WTC11 (cell line): ENCODE measurements around the gene TNP2. TPM values are rescaled to one million over a fixed set of nuclear protein-coding genes. Genes with fewer than 3 reads are reported as not detected.

ENCODE experiments used
- ATAC-seq: fragments of 200-7000 bp; cut with Tn5 transposase; 2 replicates; pipeline ENCODE4 v1.10.0; 2021; ENCODE audit warnings: mild to moderate bottlenecking, moderate library complexity
- CTCF ChIA-PET: fragments of 300-600 bp; sonication (Branson Sonifier 250); formaldehyde crosslinking; loops from one replicate; lab custom pipeline; 2021; ENCODE audit warnings: antibody characterized with exemption; lab: Charles Lee
- POLR2A ChIA-PET: fragments of 350-600 bp; sonication (Branson Sonifier 250); formaldehyde crosslinking; loops from one replicate; lab custom pipeline; 2021; ENCODE audit warnings: antibody characterized with exemption; lab: Charles Lee
- DNase-seq: peaks from one replicate; pipeline ENCODE4 v3.0.0; 2021; ENCODE audit warnings: low spot score
- H3K27ac Mint-ChIP-seq: 2 replicates; pipeline ENCODE4 v1.8.0; 2021; ENCODE audit warnings: mixed read lengths
- H3K27me3 Mint-ChIP-seq: 2 replicates; pipeline ENCODE4 v1.8.0; 2021; ENCODE audit warnings: low read depth, mild to moderate bottlenecking, moderate library complexity, mixed read lengths
- H3K36me3 Mint-ChIP-seq: 2 replicates; pipeline ENCODE4 v1.8.0; 2021; ENCODE audit warnings: mixed read lengths
- H3K4me1 Mint-ChIP-seq: 2 replicates; pipeline ENCODE4 v1.8.0; 2022; ENCODE audit warnings: mixed read lengths
- H3K4me3 Mint-ChIP-seq: 2 replicates; pipeline ENCODE4 v1.8.0; 2021; ENCODE audit warnings: mild to moderate bottlenecking, moderate library complexity, mixed read lengths
- H3K9me3 Mint-ChIP-seq: 2 replicates; pipeline ENCODE4 v1.8.0; 2021; ENCODE audit warnings: mixed read lengths
- ATF1 ChIP-seq: sonication (generic); formaldehyde crosslinking; IDR thresholded peaks from 2 replicates; pipeline ENCODE4 v1.8.1; 2023; ENCODE audit warnings: mild to moderate bottlenecking, moderate library complexity, missing genetic modification reagents
- CBFB ChIP-seq: sonication (generic); formaldehyde crosslinking; IDR thresholded peaks from 2 replicates; pipeline ENCODE4 v1.8.1; 2022; ENCODE audit warnings: mild to moderate bottlenecking, low read depth, missing genetic modification reagents
- EMX1 ChIP-seq: fragments of 250-450 bp; sonication (Bioruptor Pico); IDR thresholded peaks from 2 replicates; pipeline ENCODE4 v1.8.0; 2021; ENCODE audit warnings: mild to moderate bottlenecking
- JAZF1 ChIP-seq: fragments of 250-450 bp; sonication (Bioruptor Pico); IDR thresholded peaks from 2 replicates; pipeline ENCODE4 v1.9.0; 2021; ENCODE audit warnings: moderate library complexity, mild to moderate bottlenecking, inconsistent platforms
- NR2C2 ChIP-seq: sonication (generic); formaldehyde crosslinking; IDR thresholded peaks from 2 replicates; pipeline ENCODE4 v1.8.0; 2022; ENCODE audit warnings: mild to moderate bottlenecking, missing genetic modification reagents
- RELA ChIP-seq: sonication (generic); formaldehyde crosslinking; IDR thresholded peaks from 2 replicates; pipeline ENCODE4 v1.8.1; 2022; ENCODE audit warnings: missing genetic modification reagents, mild to moderate bottlenecking, borderline replicate concordance
- SOX15 ChIP-seq: fragments of 250-450 bp; sonication (Bioruptor Pico); IDR thresholded peaks from 2 replicates; pipeline ENCODE4 v1.9.0; 2021; ENCODE audit warnings: mild to moderate bottlenecking
- SP1 ChIP-seq: sonication (generic); formaldehyde crosslinking; conservative IDR thresholded peaks from 2 replicates; pipeline ENCODE4 v1.8.1; 2022; ENCODE audit warnings: missing genetic modification reagents
- TCF7 ChIP-seq: sonication (generic); formaldehyde crosslinking; IDR thresholded peaks from 2 replicates; pipeline ENCODE4 v1.8.0; 2022; ENCODE audit warnings: mild to moderate bottlenecking, low read depth, missing genetic modification reagents, moderate library complexity
- TEAD1 ChIP-seq: sonication (generic); formaldehyde crosslinking; IDR thresholded peaks from 2 replicates; pipeline ENCODE4 v1.8.0; 2022; ENCODE audit warnings: mild to moderate bottlenecking, missing genetic modification reagents
- USF2 ChIP-seq: sonication (generic); formaldehyde crosslinking; IDR thresholded peaks from 2 replicates; pipeline ENCODE4 v1.8.1; 2023; ENCODE audit warnings: mild to moderate bottlenecking, missing genetic modification reagents, moderate library complexity
- ZNF219 ChIP-seq: sonication (generic); formaldehyde crosslinking; IDR thresholded peaks from 2 replicates; pipeline ENCODE4 v1.8.0; 2023; ENCODE audit warnings: missing genetic modification reagents, mild to moderate bottlenecking, borderline replicate concordance
- ZNF263 ChIP-seq: sonication (generic); formaldehyde crosslinking; IDR thresholded peaks from 2 replicates; pipeline ENCODE4 v1.8.1; 2022; ENCODE audit warnings: low read depth, mild to moderate bottlenecking, moderate library complexity, missing genetic modification reagents
- ZNF281 ChIP-seq: sonication (generic); formaldehyde crosslinking; IDR thresholded peaks from 2 replicates; pipeline ENCODE4 v1.8.0; 2023; ENCODE audit warnings: mild to moderate bottlenecking, missing genetic modification reagents
- ZNF423 ChIP-seq: fragments of 250-450 bp; sonication (Bioruptor Pico); IDR thresholded peaks from 2 replicates; pipeline ENCODE4 v2.1.2; 2022; ENCODE audit warnings: mild to moderate bottlenecking, moderate library complexity
- ZNF512 ChIP-seq: sonication (generic); formaldehyde crosslinking; IDR thresholded peaks from 2 replicates; pipeline ENCODE4 v1.8.1; 2022; ENCODE audit warnings: missing genetic modification reagents, borderline replicate concordance
- total RNA-seq: library from RNA; stranded (reverse); gene quantifications from 3 replicates; pipeline ENCODE4 v1.2.3, GENCODE V29; 2021
- TF ChIP-seq, protein P1 (sequence below): sonication (generic); formaldehyde crosslinking; conservative IDR thresholded peaks from 2 replicates; pipeline ENCODE4 v1.8.1; 2022; ENCODE audit warnings: mild to moderate bottlenecking, missing genetic modification reagents
- TF ChIP-seq, protein P2 (sequence below): sonication (generic); formaldehyde crosslinking; IDR thresholded peaks from 2 replicates; pipeline ENCODE4 v1.8.0; 2022; ENCODE audit warnings: mild to moderate bottlenecking, missing genetic modification reagents
- TF ChIP-seq, protein P3 (sequence below): sonication (generic); formaldehyde crosslinking; IDR thresholded peaks from 2 replicates; pipeline ENCODE4 v1.8.1; 2023; ENCODE audit warnings: mild to moderate bottlenecking, missing genetic modification reagents
- TF ChIP-seq, protein P4 (sequence below): sonication (generic); formaldehyde crosslinking; IDR thresholded peaks from 2 replicates; pipeline ENCODE4 v1.8.1; 2023; ENCODE audit warnings: mild to moderate bottlenecking, missing genetic modification reagents, moderate library complexity

TNP2 gene
- total RNA-seq, 1 experiment from 2014 or later, result not detected

DNA sequence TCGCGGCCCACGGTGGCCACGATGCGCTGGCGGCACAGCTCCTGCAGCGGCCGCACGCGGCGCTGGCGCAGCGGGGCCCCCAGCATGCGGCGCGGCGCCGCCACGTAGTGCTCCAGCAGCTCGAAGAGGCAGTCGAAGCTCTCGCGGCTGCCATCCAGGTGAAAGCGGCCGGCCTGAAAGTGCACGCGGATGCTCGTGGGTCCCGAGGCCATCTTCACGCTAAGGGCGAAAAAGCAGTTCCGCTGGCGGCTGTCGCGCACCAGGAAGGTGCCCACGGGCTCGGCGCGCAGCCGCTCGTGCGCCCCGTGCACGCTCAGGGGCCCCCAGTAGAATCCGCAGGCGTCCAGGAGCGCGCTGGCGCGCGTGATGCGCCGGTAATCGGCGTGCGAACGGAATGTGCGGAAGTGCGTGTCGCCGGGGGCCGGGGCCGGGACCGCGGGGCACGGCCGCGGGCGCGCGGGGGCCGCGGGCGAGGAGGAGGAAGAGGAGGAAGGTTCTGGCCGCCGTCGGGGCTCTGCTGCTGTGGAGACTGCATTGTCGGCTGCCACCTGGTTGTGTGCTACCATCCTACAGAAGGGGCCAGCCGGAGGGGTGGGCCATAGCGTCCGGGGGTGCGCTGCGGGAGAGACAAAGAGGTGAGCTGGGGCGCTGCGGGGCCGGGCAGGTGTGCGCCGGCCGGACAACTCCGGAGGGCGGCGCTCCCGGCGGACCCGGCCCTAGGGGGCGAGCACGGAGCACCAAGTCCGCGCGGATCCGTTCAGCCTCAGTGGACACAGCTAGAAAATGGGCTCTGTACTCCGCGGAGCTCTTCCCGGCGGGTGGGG is 14.0 kb downstream of the TNP2 start (continued):
- TF ChIP-seq, protein P1, sequence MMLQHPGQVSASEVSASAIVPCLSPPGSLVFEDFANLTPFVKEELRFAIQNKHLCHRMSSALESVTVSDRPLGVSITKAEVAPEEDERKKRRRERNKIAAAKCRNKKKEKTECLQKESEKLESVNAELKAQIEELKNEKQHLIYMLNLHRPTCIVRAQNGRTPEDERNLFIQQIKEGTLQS, result no peak
- TF ChIP-seq JAZF1 (CRISPR knock-in tag) (no peak), CBFB (CRISPR knock-in tag) (no peak), ZNF423 (CRISPR knock-in tag) (peak; percentile 88), EMX1 (CRISPR knock-in tag) (no peak), TCF7 (no peak; the same call in 1 of the 2 replicates), ZNF281 (CRISPR knock-in tag) (no peak), NR2C2 (peak; percentile 47; the same call in 1 of the 2 replicates), ATF1 (CRISPR knock-in tag) (no peak)
- TF ChIP-seq, protein P2, sequence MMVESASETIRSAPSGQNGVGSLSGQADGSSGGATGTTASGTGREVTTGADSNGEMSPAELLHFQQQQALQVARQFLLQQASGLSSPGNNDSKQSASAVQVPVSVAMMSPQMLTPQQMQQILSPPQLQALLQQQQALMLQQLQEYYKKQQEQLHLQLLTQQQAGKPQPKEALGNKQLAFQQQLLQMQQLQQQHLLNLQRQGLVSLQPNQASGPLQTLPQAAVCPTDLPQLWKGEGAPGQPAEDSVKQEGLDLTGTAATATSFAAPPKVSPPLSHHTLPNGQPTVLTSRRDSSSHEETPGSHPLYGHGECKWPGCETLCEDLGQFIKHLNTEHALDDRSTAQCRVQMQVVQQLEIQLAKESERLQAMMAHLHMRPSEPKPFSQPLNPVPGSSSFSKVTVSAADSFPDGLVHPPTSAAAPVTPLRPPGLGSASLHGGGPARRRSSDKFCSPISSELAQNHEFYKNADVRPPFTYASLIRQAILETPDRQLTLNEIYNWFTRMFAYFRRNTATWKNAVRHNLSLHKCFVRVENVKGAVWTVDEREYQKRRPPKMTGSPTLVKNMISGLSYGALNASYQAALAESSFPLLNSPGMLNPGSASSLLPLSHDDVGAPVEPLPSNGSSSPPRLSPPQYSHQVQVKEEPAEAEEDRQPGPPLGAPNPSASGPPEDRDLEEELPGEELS (CRISPR knock-in tag), result 0 out of 2 replicates have a peak, but pooled peaks have one; percentile 29
- TF ChIP-seq, protein P3, sequence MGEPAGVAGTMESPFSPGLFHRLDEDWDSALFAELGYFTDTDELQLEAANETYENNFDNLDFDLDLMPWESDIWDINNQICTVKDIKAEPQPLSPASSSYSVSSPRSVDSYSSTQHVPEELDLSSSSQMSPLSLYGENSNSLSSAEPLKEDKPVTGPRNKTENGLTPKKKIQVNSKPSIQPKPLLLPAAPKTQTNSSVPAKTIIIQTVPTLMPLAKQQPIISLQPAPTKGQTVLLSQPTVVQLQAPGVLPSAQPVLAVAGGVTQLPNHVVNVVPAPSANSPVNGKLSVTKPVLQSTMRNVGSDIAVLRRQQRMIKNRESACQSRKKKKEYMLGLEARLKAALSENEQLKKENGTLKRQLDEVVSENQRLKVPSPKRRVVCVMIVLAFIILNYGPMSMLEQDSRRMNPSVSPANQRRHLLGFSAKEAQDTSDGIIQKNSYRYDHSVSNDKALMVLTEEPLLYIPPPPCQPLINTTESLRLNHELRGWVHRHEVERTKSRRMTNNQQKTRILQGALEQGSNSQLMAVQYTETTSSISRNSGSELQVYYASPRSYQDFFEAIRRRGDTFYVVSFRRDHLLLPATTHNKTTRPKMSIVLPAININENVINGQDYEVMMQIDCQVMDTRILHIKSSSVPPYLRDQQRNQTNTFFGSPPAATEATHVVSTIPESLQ (CRISPR knock-in tag), result no peak
- TF ChIP-seq, all 79 proteins: peak for 11

GRCh38 chr16:11253995-11254912 is 14.9 kb downstream of the TNP2 start:
- peaks cover 38% of the 10 kb centered on the region for H3K4me1 Mint-ChIP-seq

More at GRCh38 chr16:11253995-11254912, 14.9 kb downstream of the TNP2 start:
- Mint-ChIP-seq H3K27ac (peak overlapping the region; percentile 84; the same call in 1 of the 2 replicates), H3K4me3 (peak overlapping the region; percentile 77), H3K27me3 (no peaks in the 10 kb centered on the region)
- no peak for ATAC-seq
- CTCF ChIA-PET, result interaction anchor here (0.7 to 5.1 kb wide), 18 partner anchors 8 to 301 kb away, joined by 3 to 104 read pairs (median 7); partner anchors contain the start of gene PRM2
- TF ChIP-seq ZNF512 (no peak), ZNF263 (0 out of 2 replicates have a peak, but pooled peaks have one; percentile 9), SOX15 (CRISPR knock-in tag) (no peak), SP1 (no peak), USF2 (CRISPR knock-in tag) (no peak), TEAD1 (0 out of 2 replicates have a peak, but pooled peaks have one; percentile 38), ZNF219 (CRISPR knock-in tag) (0 out of 2 replicates have a peak, but pooled peaks have one; percentile 23), RELA (CRISPR knock-in tag) (no peak)
- TF ChIP-seq, protein P4, sequence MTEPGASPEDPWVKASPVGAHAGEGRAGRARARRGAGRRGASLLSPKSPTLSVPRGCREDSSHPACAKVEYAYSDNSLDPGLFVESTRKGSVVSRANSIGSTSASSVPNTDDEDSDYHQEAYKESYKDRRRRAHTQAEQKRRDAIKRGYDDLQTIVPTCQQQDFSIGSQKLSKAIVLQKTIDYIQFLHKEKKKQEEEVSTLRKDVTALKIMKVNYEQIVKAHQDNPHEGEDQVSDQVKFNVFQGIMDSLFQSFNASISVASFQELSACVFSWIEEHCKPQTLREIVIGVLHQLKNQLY, result no peak
- TF ChIP-seq, all 79 proteins: peak for 3
- Mint-ChIP-seq H3K36me3 (peaks cover 19% of the 10 kb centered on the region), H3K9me3 (no peaks in the 10 kb centered on the region)
- DNase-seq, result no peak
- POLR2A ChIA-PET, result interaction anchor here (0.7 to 3.0 kb wide), 7 partner anchors 15 to 305 kb away, joined by 3 to 27 read pairs (median 4); partner anchors contain the start of gene TNP2
